Testis (tissue), 3 donors: ENCODE results near the gene ADAMTS10. TPM values are rescaled to one million over a fixed set of nuclear protein-coding genes. Genes with fewer than 3 reads are reported as not detected.
"Not testable (repeated sequence)": the region's sequence is repeated elsewhere in the genome, so short reads cannot be mapped to it uniquely, and the experiment has no call there.

Experiments
- DNase-seq: peaks from one replicate; pipeline ENCODE4 v3.0.0-alpha.2; 2019
- H3K27ac ChIP-seq, 2 donors: fragments of 200-600 bp; sonication (generic); one replicate each; pipeline ENCODE4 v1.5.1; 2019
- H3K27me3 ChIP-seq: fragments of 200-600 bp; sonication (generic); one replicate; pipeline ENCODE4 v1.5.1; 2019
- H3K36me3 ChIP-seq: fragments of 200-600 bp; sonication (generic); one replicate; pipeline ENCODE4 v1.5.1; 2017; ENCODE audit warnings: low read depth; ENCODE audit errors: missing control alignments
- H3K4me1 ChIP-seq: fragments of 200-600 bp; sonication (generic); one replicate; pipeline ENCODE4 v1.5.1; 2019
- H3K4me3 ChIP-seq, 2 donors: fragments of 200-600 bp; sonication (generic); one replicate each; pipeline ENCODE4 v1.5.1; 2017 to 2019
- H3K9me3 ChIP-seq: fragments of 200-600 bp; sonication (generic); one replicate; pipeline ENCODE4 v1.5.1; 2017
- CTCF ChIP-seq, 3 experiments: fragments of 450-650 bp in 2 of 3; fragments of 200-600 bp in 1 of 3; sonication (generic) in 1 of 3; IDR thresholded peaks; one replicate each; pipeline ENCODE4 v1.5.1; 2016 to 2019; ENCODE audit warnings: antibody characterized with exemption in 3 of 3, mild to moderate bottlenecking in 2 of 3, moderate library complexity in 1 of 3
- POLR2A ChIP-seq: fragments of 450-650 bp; IDR thresholded peaks from one replicate; pipeline ENCODE4 v1.6.1; 2017; ENCODE audit warnings: antibody characterized with exemption, mild to moderate bottlenecking, moderate library complexity
- WGBS, 2 donors: methylation state at CpG; one replicate each; pipeline ENCODE4 v1.1.5; 2018; 5-methylcytosine and 5-hydroxymethylcytosine counted together
- intact Hi-C: fragments of 100-400 bp; cut with DNase I; formaldehyde crosslinking; loops from one replicate; pipeline ENCODE4 v1.15.1; 2023; ENCODE audit warnings: low total_unique reads
- polyA plus RNA-seq: library from polyadenylated mRNA; stranded (reverse); fragments of 350-450 nt; fragmentation: Illumina TruSeq; extraction: RNeasy Lipid Tissue Mini Kit (QIAGEN cat#74804); gene quantifications from one replicate; pipeline ENCODE4 v1.2.3, GENCODE V29; 2014; ENCODE audit warnings: low read depth, low replicate concordance; ENCODE audit not compliant: insufficient read depth
- total RNA-seq, 2 donors: library from RNA; depleted of rRNA; stranded (reverse); fragments of >200 nt; gene quantifications; one replicate each; pipeline ENCODE4 v1.2.3, GENCODE V29; 2016

The ADAMTS10 gene
- total and polyA plus RNA-seq, 3 donors from 2014 or later: 7.2 to 31.9 (median 27.9) TPM

- Histone ChIP-seq H3K27me3 (no peaks in the 10 kb centered on the region), H3K27ac (no peak within 1 kb of the TSS), H3K4me3 (no peak within 1 kb of the TSS), H3K4me1 (no peaks in the 10 kb centered on the region), H3K9me3 (no peaks in the 10 kb centered on the region), H3K36me3 (no peaks in the 10 kb centered on the region)
- WGBS, 2 donors: 87 to 97% methylated on average over 10 to 11 of the region's 11 CpGs
- no peak for DNase-seq
- intact Hi-C loops: no loop called here
- TF ChIP-seq POLR2A: no peak
- TF ChIP-seq CTCF (IDR thresholded peaks at IDR 0.05): no peak
Measured at GRCh38 chr19:8629996-8630683, 19.6 kb upstream of the ADAMTS10 start, which contains the start of gene NFILZ. Gene NFILZ (plus strand): TSS chr19:8630633. CDS start chr19:8676766, 46,133 bp downstream.

GRCh38 chr19:8629184-8629583, 18.7 kb upstream of the ADAMTS10 start:
- H3K27ac ChIP-seq: no peak overlapping the region
- H3K4me3 ChIP-seq: no peak overlapping the region
- H3K4me1 ChIP-seq: no peaks in the 10 kb centered on the region
- intact Hi-C loops: no loop called here
- H3K36me3 ChIP-seq: no peaks in the 10 kb centered on the region
- 61 to 72% methylated on average over 2 of the region's 2 CpGs for WGBS, 2 donors
- TF ChIP-seq POLR2A: no peak
- DNase-seq: no peak
- no peaks in the 10 kb centered on the region for H3K27me3 ChIP-seq
- no peaks in the 10 kb centered on the region for H3K9me3 ChIP-seq

- no peaks in the 10 kb centered on the region for H3K36me3 ChIP-seq
- H3K27ac ChIP-seq: no peak overlapping the region
- H3K9me3 ChIP-seq: no peaks in the 10 kb centered on the region
- intact Hi-C loops: no loop called here
- no peak for DNase-seq
- no peaks in the 10 kb centered on the region for H3K4me1 ChIP-seq
- WGBS, 2 donors: 83 to 94% methylated on average over 8 of the region's 8 CpGs
- H3K27me3 ChIP-seq: no peaks in the 10 kb centered on the region
- no peak overlapping the region for H3K4me3 ChIP-seq
- TF ChIP-seq POLR2A (no peak), CTCF (IDR thresholded peaks at IDR 0.05) (no peak)
Measured at GRCh38 chr19:8626842-8627241, 16.3 kb upstream of the ADAMTS10 start.

- H3K4me1 ChIP-seq, DNase-seq, intact Hi-C loops, H3K4me3 ChIP-seq, H3K27ac ChIP-seq, H3K27me3 ChIP-seq, H3K36me3 ChIP-seq, H3K9me3 ChIP-seq: not testable (repeated sequence)
- WGBS, 2 donors: 54 to 76% methylated on average over 4 of the region's 4 CpGs
Measured at GRCh38 chr19:8622886-8623285, 12.4 kb upstream of the ADAMTS10 start.

- Histone ChIP-seq H3K4me1 (no peaks in the 10 kb centered on the region), H3K9me3 (no peaks in the 10 kb centered on the region), H3K27ac (no peak overlapping the region), H3K36me3 (no peaks in the 10 kb centered on the region), H3K4me3 (no peak overlapping the region), H3K27me3 (no peaks in the 10 kb centered on the region)
- intact Hi-C loops: no loop called here
- TF ChIP-seq POLR2A: no peak
- no peak for TF ChIP-seq CTCF (IDR thresholded peaks at IDR 0.05)
- DNase-seq: no peak
- WGBS, 2 donors: 65 to 80% methylated on average over 8 of the region's 8 CpGs
Measured at GRCh38 chr19:8618751-8619150, 8.2 kb upstream of the ADAMTS10 start.

GRCh38 chr19:8617984-8618383, 7.5 kb upstream of the ADAMTS10 start:
- no peaks in the 10 kb centered on the region for H3K4me1 ChIP-seq
- intact Hi-C loops: no loop called here
- WGBS, 2 donors: 83 to 90% methylated on average over 4 of the region's 4 CpGs
- no peaks in the 10 kb centered on the region for H3K9me3 ChIP-seq
- no peak overlapping the region for H3K4me3 ChIP-seq
- no peaks in the 10 kb centered on the region for H3K27me3 ChIP-seq
- H3K36me3 ChIP-seq: no peaks in the 10 kb centered on the region
- no peak for DNase-seq
- no peak overlapping the region for H3K27ac ChIP-seq
- TF ChIP-seq POLR2A: no peak
- no peak for TF ChIP-seq CTCF (IDR thresholded peaks at IDR 0.05)

GRCh38 chr19:8617325-8617724, 6.8 kb upstream of the ADAMTS10 start:
- H3K4me1 ChIP-seq, H3K4me3 ChIP-seq, H3K9me3 ChIP-seq, DNase-seq, H3K27me3 ChIP-seq, H3K27ac ChIP-seq, H3K36me3 ChIP-seq, intact Hi-C loops: not testable (repeated sequence)
- WGBS, 2 donors: 74 to 79% methylated on average over 13 to 15 of the region's 15 CpGs
